Measurements from ENCODE around the gene UGT1A8.
"Not testable (repeated sequence)": the region's sequence is repeated elsewhere in the genome, so short reads cannot be mapped to it uniquely, and the experiment has no call there.

Gene UGT1A8

DNA sequence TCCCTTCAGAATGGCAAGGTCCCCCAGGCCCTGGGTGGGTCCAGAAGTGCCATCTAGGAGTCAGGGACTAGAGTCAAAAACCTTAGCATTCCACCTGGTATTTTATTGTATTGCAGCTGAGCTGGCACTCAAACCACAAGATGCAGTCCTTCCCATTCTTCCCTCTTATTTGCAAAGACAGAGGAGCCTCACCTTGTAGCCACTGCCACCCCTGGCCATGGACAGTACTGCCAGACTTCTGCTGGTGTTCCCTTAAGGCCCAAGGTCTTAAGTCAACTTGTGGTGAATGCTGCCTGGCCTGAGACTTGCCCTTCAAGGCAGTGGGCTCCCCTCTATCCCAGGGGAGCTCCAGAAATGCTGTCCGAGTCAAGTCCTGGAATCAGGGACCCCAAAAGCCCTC, 25.7 kb downstream of the UGT1A8 start:
- no peak for DNase-seq

GRCh38 chr2:233646033-233646432, 28.6 kb downstream of the UGT1A8 start:
- not testable (repeated sequence) for DNase-seq

DNA sequence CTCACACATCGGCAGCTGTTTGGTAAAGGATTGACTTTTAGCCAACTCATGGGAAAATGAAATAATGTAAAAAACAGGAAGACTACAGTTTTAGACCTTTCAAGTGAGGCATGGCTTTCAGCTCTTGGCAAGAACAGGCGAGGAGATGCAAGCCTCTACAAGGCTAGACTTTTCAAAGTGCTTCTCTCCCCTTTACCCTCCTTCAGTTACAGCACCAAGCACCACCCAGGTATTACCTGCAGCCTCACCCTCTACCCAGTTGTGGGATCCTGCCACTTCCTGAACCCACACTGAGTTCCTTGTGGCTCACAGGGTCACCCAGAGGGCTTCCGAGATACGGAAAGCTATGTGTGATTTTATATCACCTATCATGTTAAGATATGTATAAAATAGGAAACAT, 33.5 kb downstream of the UGT1A8 start:
- no peak for DNase-seq

DNA sequence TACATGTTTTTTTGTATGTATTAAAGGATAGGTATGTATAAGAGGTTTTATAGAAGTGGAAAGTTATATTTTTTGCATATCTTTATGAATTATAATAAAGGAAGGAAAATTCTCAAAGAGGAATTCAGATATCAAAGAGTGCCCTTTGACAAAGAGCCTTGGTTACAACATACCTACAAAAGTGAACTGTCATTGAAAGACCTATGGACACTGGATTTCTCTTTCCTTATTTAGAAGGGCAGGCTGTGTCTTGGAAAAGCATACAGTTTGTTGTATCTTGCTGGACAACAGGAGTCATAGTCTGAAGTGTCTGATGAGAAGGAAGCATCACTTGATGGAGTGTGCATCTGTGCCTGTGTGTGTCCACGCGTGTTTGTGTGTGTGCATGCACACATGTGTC, 34.0 kb downstream of the UGT1A8 start:
- DNase-seq, result no peak

DNA sequence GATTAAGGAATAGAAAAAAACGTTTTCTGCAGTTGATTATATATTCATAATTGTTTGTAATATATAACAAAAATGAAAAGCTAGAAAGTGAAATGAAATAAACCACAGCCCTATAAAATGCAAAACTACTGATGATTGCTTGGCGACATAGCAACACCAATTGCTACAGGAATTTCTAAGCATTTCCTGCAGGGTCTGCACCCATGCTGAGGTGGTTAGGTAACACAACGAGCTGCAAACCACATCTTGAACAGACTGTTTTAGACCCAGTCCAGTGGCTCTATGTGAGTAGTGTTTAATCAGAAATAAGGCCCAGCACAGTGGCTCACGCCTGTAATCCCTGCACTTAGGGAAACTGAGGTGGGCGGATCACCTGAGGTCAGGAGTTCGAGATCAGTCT, 37.1 kb downstream of the UGT1A8 start:
- DNase-seq, result no peak

DNA sequence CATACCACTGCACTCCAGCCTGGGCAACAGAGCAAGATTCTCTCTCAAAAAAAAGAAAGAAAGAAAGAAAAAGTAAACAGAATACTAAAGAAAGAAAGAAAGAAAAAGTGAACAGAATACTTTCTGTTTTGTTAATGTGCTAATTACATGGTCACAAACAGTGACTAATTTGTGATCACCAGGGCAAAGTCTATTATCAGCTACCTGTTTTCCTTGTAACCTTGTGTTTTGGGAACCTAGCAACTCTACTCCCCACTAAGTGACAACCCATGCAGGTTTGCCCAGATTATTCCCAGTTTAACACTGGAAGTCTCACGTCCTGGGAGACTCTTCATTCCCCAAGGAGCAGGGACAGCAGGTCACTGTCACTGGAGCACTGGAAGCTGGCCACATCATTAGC, 37.6 kb downstream of the UGT1A8 start:
- DNase-seq, result no peak

GRCh38 chr2:233655943-233656342, 38.5 kb downstream of the UGT1A8 start:
- not testable (repeated sequence) for DNase-seq

DNA sequence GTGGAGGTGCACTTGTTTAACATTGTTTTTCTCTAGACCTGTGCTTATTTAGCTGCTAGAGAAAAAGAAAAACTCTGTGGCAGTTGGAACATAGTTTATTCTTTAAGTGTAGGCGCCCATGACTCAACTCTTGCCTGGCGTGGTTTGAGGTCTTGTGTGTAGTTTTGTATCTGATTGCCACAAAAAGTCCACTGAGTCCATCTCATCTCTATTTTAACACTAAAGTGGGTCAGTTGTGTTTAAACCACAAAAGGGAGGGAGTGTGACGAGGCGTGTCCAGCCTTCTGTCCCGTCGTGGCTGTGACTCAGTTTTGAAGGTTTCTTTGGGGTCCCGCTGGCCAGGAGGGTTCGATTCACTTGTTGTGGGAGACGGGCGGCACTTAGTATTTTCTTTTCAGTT, 39.0 kb downstream of the UGT1A8 start:
- no peak for DNase-seq

DNA sequence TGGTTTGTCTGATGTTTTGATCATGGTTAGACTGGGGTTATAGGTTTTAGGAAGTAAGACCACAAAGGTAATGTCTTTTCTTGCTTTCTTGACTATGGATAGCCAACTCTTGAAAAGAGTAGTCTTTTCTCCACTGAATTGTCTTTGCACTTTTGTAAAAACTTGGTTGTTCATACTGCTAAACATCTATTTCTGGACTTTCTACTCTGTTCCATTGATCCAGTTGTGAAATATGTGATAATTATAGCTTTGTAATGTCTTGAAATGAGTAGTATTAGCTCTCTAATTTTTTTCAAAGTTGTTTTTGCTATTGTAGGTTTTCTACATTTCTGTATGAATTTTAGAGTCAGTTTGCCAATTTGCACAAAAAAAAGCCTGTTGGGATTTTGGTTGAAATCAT, 41.2 kb downstream of the UGT1A8 start:
- no peak for DNase-seq

- no peak for DNase-seq
These were observed 46.5 kb downstream of the UGT1A8 start for GRCh38 chr2:233663911-233664310.

DNA sequence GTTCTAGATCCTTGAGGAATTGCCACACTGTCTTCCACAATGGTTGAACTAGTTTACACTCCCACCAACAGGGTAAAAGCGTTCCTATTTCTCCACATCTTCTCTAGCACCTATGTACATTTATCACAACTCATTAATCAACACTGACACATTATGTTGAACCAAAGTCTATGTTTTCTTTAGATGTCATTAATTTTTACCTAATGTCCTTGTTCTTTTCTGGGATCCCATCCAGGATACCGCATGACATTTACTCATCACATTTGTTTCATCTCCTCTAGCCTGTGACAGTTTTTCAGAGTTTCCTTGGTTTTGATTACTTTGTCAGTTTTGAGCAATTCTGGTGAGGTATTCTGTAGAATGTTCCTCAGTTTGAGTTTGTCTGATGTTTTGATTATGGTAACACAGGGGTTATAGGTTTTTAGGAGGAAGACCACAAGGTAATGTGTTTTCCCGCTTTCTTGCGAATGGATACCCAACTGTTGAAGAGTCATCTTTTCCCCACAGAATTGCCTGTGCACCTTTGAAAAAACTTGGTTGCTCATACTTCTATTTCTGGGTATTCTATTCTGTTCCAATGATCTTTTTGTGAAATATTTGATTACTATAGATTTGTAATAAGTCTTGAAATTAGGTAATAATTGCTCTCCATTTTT, 51.3 kb downstream of the UGT1A8 start:
- DNase-seq, result no peak

GRCh38 chr2:233671290-233672161, 54.1 kb downstream of the UGT1A8 start, which contains the start of gene UGT1A9:
TSS of gene UGT1A9 (plus strand) at chr2:233671898. CDS start at chr2:233671935, 37 bp downstream.
- no peak for DNase-seq

- no peak for DNase-seq
These were observed 55.5 kb downstream of the UGT1A8 start for GRCh38 chr2:233672886-233673285.

- no peak for DNase-seq
These were observed 56.5 kb downstream of the UGT1A8 start for GRCh38 chr2:233673896-233674295.

DNA sequence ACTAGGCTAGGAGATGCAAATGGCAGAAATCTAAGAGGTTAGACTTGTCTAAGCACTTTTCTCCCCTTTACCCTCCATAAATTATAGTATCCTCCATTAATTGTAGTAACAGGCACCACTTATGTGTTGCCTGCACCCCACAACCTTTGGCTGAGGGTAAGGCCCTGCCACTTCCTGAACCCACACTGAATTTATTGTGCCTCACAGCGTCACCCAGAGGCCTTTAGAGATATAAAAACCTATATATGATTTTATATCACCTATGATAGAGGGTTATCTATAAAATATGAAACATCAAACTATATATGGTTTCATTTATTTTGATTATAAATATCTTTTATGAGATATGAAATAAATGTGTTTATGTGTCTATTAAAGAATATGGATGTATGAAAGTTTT, 56.9 kb downstream of the UGT1A8 start:
- DNase-seq, result no peak

- no peak for DNase-seq
These were observed 57.6 kb downstream of the UGT1A8 start for GRCh38 chr2:233674995-233675394.

DNA sequence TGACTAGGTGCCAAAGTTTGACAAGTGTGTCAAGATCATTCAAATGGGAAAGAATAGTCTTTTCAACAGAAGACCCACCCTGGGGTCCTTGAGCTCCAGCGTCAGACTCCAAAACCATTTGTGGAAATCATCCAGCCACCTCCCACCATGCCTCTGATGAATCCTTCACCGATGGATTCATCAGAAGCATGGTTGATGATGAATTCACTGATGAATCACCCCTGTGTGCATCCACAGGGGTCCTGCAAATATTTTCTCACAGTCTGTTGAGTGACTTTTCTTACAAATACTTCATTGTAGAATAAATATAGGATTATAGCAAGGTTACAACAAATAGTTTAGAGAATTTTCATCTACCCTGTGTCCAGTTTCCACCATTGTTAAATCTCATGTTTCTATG, 58.6 kb downstream of the UGT1A8 start:
- DNase-seq, result no peak

- no peak for DNase-seq
These were observed 61.8 kb downstream of the UGT1A8 start for GRCh38 chr2:233679196-233679595.

- no peak for DNase-seq
These were observed 63.1 kb downstream of the UGT1A8 start for GRCh38 chr2:233680361-233681045.

DNA sequence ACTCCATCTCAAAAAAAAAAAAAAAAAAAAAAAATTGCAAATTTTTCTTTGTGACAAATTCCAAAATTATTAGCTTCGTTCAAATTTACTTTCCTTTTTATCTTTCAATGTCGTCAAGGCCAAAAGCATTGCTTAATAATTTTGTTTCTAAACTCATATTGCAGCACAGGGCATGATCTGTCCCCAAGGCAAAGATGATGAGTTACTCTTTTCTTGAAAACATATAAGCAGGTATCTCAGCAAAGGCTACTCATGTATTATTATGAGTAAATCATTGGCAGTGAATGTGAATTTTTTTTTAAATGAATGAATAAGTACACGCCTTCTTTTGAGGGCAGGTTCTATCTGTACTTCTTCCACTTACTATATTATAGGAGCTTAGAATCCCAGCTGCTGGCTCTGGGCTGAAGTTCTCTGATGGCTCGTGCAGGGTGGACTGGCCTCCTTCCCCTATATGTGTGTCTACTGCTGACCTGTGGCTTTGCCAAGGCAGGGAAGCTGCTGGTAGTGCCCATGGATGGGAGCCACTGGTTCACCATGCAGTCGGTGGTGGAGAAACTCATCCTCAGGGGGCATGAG, 64.2 kb downstream of the UGT1A8 start, which contains the start of gene UGT1A7:
UGT1A7 (plus strand) TSS at position 381 of the 579 bp plus-strand sequence; CDS start at position 418, 37 bp downstream.
- no peak for DNase-seq

DNA sequence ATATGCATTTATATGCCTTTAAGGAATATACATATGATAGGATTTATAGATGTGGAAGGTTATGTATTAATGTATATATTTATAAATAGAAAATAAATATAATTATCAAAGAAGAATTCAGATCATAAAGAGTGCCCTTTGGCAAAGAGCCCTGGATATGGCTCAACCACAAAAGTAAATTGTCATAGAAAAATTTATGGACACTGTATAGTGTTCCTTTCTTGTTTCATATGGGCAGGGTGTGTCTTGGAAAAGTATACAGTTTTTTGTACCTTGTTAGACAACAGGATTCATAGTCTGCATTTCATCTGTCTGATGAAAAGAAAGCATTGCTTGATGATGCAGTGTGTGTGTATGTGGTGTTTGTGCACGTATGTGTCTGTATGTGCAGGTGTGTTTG, 67.2 kb downstream of the UGT1A8 start:
- no peak for DNase-seq

- no peak for DNase-seq
These were observed 69.5 kb downstream of the UGT1A8 start for GRCh38 chr2:233686928-233687327.

GRCh38 chr2:233688341-233688740, 70.9 kb downstream of the UGT1A8 start:
- DNase-seq, result no peak

All from DMS153 (cell line).